ENCODE data around the gene RTN4. TPM values are rescaled to one million over a fixed set of nuclear protein-coding genes. Genes with fewer than 3 reads are reported as not detected.

The RTN4 gene
- total and polyA plus RNA-seq, 10 donors, result 55.2 to 215 (median 155) TPM

DNA sequence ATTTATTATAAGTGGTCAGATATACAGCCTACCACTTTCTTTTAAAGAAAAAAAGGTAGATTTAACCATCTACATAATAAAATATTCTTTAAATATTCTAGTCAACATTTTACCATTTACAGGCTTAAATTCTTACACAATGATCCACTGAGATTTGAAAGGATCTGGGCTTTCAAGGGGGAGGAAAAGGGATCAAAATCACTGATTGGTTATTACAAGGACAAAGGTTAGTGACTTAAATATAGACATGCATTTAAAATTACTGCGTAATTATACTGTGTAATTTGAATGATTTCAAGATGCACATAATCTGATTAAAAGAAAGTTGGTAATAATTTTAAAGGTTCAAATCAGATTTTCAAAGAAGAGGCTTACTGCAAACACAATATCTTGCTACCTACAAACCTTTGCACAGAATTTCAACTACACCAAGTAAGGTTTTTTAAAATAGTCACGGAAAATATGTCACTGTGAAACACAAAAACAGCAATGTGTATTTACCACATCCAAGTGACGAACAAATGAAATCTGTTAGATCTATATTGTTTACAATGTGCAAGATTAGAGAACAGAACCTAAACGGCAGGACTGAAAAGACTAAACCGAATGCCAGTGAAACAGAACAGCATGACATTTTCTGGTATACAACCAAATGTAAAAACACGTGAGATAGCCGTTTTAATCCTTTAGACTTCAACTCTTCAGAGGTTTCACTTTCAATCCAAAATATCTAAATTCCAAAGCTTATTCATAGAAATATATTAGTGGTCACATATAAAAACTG, 40.8 kb downstream of the RTN4 start:
- Histone ChIP-seq H3K27ac (peak overlapping the region; percentile 30 to 77 (median 68)), H3K9me3 (no peaks in the 10 kb centered on the region), H3K27me3 (replicated peaks in 1 of 7) (no peaks in the 10 kb centered on the region), H3K36me3 (no peaks in the 10 kb centered on the region), H3K4me3 (peak overlapping the region; percentile 14 to 62 (median 38)), H3K4me1 (peaks cover 36 to 99% (median 86%) of the 10 kb centered on the region in 6 donors)
- intact Hi-C loops (cut with DNase I; ENCODE audit: low total_unique reads), result no loop called here
- TF ChIP-seq POLR2A (IDR thresholded peaks at IDR 0.05), result no peak
- no peak for TF ChIP-seq POLR2AphosphoS5 (IDR thresholded peaks at IDR 0.05)
- TF ChIP-seq, protein P1, sequence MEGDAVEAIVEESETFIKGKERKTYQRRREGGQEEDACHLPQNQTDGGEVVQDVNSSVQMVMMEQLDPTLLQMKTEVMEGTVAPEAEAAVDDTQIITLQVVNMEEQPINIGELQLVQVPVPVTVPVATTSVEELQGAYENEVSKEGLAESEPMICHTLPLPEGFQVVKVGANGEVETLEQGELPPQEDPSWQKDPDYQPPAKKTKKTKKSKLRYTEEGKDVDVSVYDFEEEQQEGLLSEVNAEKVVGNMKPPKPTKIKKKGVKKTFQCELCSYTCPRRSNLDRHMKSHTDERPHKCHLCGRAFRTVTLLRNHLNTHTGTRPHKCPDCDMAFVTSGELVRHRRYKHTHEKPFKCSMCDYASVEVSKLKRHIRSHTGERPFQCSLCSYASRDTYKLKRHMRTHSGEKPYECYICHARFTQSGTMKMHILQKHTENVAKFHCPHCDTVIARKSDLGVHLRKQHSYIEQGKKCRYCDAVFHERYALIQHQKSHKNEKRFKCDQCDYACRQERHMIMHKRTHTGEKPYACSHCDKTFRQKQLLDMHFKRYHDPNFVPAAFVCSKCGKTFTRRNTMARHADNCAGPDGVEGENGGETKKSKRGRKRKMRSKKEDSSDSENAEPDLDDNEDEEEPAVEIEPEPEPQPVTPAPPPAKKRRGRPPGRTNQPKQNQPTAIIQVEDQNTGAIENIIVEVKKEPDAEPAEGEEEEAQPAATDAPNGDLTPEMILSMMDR (IDR thresholded peaks at IDR 0.05 in 8 of 11, conservative IDR thresholded peaks at IDR 0.05 in 3 of 11), result no peak
- DNase-seq, result no peak
- 13 to 22% (median 17%) methylated on average over 7 of the region's 7 CpGs for WGBS, 5 donors

DNA sequence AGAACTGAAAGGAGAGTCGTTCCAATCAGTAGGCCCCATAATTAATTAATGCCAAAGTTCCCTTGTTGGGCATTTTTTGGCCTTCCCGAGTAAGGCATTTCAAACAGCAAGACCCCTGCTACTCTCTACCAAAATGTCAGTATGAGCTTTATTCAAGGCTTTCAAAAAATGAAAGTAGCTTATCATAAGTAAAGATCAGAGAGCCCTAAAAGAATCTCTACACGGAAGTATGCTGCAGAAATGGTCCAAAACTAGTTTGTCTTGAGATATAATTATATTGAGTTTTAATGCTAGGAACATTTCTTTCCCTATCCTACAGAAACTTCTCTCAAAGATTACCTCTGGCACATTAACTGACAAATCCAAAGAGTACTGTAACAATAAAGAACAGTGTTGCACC, 43.9 kb downstream of the RTN4 start:
- peaks cover 30 to 99% (median 64%) of the 10 kb centered on the region in 6 donors for H3K4me1 ChIP-seq
- no peak overlapping the region for H3K4me3 ChIP-seq
- H3K36me3 ChIP-seq, result no peaks in the 10 kb centered on the region
- no peak for DNase-seq
- no peak for TF ChIP-seq POLR2A (IDR thresholded peaks at IDR 0.05)
- TF ChIP-seq, protein P1 (IDR thresholded peaks at IDR 0.05 in 8 of 11, conservative IDR thresholded peaks at IDR 0.05 in 3 of 11), result no peak
- no peak for TF ChIP-seq POLR2AphosphoS5 (IDR thresholded peaks at IDR 0.05)
- no peaks in the 10 kb centered on the region for H3K27me3 ChIP-seq (replicated peaks in 1 of 7)
- 49 to 58% (median 56%) methylated on average over 3 of the region's 3 CpGs for WGBS, 5 donors
- no peaks in the 10 kb centered on the region for H3K9me3 ChIP-seq
- no peak overlapping the region for H3K27ac ChIP-seq
- intact Hi-C loops (cut with DNase I; ENCODE audit: low total_unique reads), result no loop called here

DNA sequence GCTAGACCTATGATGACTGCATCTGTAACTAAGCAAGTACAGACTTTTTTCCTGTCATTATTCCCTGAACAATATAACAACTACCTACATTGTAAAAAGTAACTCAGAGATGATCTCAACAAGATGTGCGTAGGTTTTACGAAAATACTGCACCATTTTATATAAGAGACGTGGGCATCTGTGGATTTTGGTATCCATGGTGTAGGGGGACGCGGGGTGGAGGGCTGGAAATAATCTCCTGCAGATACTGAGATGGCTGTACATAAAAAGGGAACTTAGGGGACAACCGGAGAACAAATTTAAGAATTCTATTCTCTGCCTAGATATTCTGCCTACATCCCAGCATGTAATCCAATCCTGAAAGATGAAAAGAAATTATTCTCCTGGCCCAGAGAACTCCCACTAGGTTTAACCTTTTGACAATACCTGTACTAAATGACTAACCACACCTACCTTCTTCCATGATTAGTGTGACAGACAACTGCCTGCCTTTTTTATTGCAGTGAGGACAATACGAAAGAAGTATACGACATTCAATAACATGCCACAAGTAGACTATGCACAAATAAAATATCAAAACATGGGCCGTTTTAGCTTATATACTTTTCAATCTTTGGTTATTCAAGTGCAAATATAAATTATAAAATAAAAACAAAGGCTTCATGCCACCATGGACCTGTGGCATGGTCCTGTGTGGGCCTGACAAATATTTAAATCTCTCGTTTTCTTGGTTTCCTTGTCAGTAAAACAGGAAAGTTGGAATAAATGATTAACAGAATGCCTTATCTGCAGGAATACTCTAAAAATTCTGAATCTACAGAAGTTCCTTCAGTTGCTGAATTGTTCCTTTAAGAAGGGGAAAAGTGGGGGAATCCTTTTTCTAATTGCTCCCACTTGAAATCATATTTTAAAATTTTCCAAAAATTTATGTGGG, 46.3 kb downstream of the RTN4 start:
- H3K4me1 ChIP-seq, result peaks cover 15 to 99% (median 63%) of the 10 kb centered on the region in 6 donors
- H3K27me3 ChIP-seq (replicated peaks in 1 of 7), result no peaks in the 10 kb centered on the region
- H3K27ac ChIP-seq, result no peak overlapping the region
- no peaks in the 10 kb centered on the region for H3K36me3 ChIP-seq
- DNase-seq, result no peak
- 91 to 95% (median 92%) methylated on average over 10 of the region's 10 CpGs for WGBS, 5 donors
- TF ChIP-seq POLR2AphosphoS5 (IDR thresholded peaks at IDR 0.05) (no peak), POLR2A (IDR thresholded peaks at IDR 0.05) (no peak)
- TF ChIP-seq, protein P1 (IDR thresholded peaks at IDR 0.05 in 8 of 11, conservative IDR thresholded peaks at IDR 0.05 in 3 of 11), result no peak
- no peaks in the 10 kb centered on the region for H3K9me3 ChIP-seq
- H3K4me3 ChIP-seq, result no peak overlapping the region
- intact Hi-C loops (cut with DNase I; ENCODE audit: low total_unique reads), result no loop called here

DNA sequence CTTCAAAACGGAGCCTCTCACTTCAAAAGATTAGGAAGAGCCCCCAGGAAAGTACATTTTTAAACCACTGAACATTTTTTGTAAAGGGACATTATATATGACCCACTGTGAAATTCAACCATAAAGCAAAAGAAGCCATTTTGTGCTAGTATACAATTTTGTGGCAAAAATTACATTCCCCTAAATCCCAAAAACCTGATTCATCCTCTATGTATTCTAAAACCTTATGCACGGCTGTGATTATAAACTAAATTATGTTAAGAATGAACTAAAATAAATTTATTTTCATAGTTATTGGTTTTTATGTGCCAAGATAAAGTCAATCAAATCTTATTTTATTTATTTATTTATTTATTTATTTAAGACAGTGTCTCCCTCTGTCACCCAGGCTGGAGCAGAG, 48.5 kb downstream of the RTN4 start:
- WGBS, 5 donors, result 47 to 85% (median 71%) methylated on average over 2 of the region's 2 CpGs
- TF ChIP-seq POLR2A (IDR thresholded peaks at IDR 0.05), result no peak
- TF ChIP-seq, protein P1 (IDR thresholded peaks at IDR 0.05 in 8 of 11, conservative IDR thresholded peaks at IDR 0.05 in 3 of 11), result no peak
- TF ChIP-seq POLR2AphosphoS5 (IDR thresholded peaks at IDR 0.05), result no peak
- no peaks in the 10 kb centered on the region for H3K27me3 ChIP-seq (replicated peaks in 1 of 7)
- no peaks in the 10 kb centered on the region for H3K9me3 ChIP-seq
- H3K4me3 ChIP-seq, result no peak overlapping the region
- peaks cover 7 to 100% (median 63%) of the 10 kb centered on the region in 6 donors for H3K4me1 ChIP-seq
- H3K36me3 ChIP-seq, result no peaks in the 10 kb centered on the region
- intact Hi-C loops (cut with DNase I; ENCODE audit: low total_unique reads), result no loop called here
- H3K27ac ChIP-seq, result no peak overlapping the region
- DNase-seq, result no peak

Data from spleen (tissue), 11 donors.